ENCODE results near the gene RNF217.

RNF217 gene

GRCh38 chr6:125009578-125009977 lies 47.3 kb downstream of the RNF217 start:
- no peak for TF ChIP-seq CTCF (conservative IDR thresholded peaks at IDR 0.05; ENCODE audit: low read depth, low read length)
- Histone ChIP-seq H3K4me2 (no peak overlapping the region), H2AFZ (ENCODE audit: low read depth) (no peak overlapping the region), H3K4me3 (IDR thresholded peaks at IDR 0.05; ENCODE audit: insufficient read depth, low read depth, low read length) (no peak overlapping the region), H3K27me3 (ENCODE audit: insufficient read depth, low read depth) (no peaks in the 10 kb centered on the region), H3K4me1 (ENCODE audit: low read depth, poor library complexity, severe bottlenecking) (peaks cover 9% of the 10 kb centered on the region), H3K27ac (no peak overlapping the region), H3K9ac (no peak overlapping the region), H3K79me2 (ENCODE audit: insufficient read depth, low read depth) (no peaks in the 10 kb centered on the region), H3K36me3 (ENCODE audit: insufficient read depth) (no peaks in the 10 kb centered on the region), H4K20me1 (ENCODE audit: insufficient read depth) (no peaks in the 10 kb centered on the region)

DNA sequence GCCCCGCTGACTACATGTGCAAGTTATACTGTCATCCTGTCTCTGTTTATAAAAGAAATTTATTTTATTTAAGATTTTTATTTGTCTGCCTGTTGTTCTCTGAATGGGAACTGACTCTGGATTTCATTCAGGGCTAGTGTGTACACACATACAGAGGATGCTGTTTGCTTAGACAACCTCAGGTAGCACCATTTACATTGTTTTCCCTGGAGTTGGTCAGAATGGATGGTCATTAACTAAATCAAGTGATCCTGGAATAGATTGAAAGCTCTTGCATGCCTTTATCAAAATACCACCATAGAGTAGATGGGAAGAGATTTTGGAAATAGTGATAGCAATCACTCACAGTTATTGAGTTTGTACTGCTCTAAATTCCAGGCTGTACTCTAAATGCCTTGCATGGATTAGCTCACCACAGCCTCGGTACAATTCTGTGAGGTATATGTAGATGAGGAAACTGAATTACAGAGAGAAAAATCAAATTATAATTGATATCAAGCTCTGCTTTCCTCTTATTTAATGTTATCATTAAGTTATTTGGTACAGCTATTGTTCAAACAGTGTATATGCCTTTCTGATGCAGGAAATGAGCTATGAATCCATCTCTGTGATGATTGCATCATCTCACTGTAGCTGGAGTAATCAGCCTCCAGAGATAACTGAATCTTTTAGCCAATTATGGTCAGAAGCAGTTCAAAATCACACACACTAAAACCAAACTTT lies 51.9 kb downstream of the RNF217 start:
- H3K27me3 ChIP-seq (ENCODE audit: insufficient read depth, low read depth): no peaks in the 10 kb centered on the region
- H3K4me2 ChIP-seq: no peak overlapping the region
- no peak for TF ChIP-seq CTCF (conservative IDR thresholded peaks at IDR 0.05; ENCODE audit: low read depth, low read length)
- no peak overlapping the region for H3K4me3 ChIP-seq (IDR thresholded peaks at IDR 0.05; ENCODE audit: insufficient read depth, low read depth, low read length)
- H3K79me2 ChIP-seq (ENCODE audit: insufficient read depth, low read depth): no peaks in the 10 kb centered on the region
- no peaks in the 10 kb centered on the region for H3K36me3 ChIP-seq (ENCODE audit: insufficient read depth)
- no peaks in the 10 kb centered on the region for H4K20me1 ChIP-seq (ENCODE audit: insufficient read depth)
- H3K27ac ChIP-seq: no peak overlapping the region
- H3K4me1 ChIP-seq (ENCODE audit: low read depth, poor library complexity, severe bottlenecking): peaks cover 14% of the 10 kb centered on the region
- H2AFZ ChIP-seq (ENCODE audit: low read depth): no peak overlapping the region
- H3K9ac ChIP-seq: no peak overlapping the region

DNA sequence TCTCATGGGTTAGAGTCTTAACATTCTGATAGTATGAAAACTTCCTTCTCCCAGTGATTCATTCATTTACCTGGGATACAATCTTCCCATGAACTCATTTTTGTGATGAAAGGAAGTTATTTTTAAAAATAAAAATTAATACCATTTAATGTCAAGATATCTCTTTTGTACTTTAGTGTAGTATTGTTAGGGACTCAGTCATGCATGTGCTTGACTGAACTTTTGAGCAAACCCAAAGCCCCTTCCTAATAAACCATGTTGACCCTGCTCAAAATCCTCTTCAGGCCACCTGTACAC lies 52.4 kb downstream of the RNF217 start:
- Histone ChIP-seq H3K4me2 (no peak overlapping the region), H3K36me3 (ENCODE audit: insufficient read depth) (no peaks in the 10 kb centered on the region), H2AFZ (ENCODE audit: low read depth) (no peak overlapping the region), H3K9ac (no peak overlapping the region), H3K79me2 (ENCODE audit: insufficient read depth, low read depth) (no peaks in the 10 kb centered on the region), H3K4me1 (ENCODE audit: low read depth, poor library complexity, severe bottlenecking) (peaks cover 14% of the 10 kb centered on the region), H3K4me3 (IDR thresholded peaks at IDR 0.05; ENCODE audit: insufficient read depth, low read depth, low read length) (no peak overlapping the region), H3K27ac (no peak overlapping the region), H3K27me3 (ENCODE audit: insufficient read depth, low read depth) (no peaks in the 10 kb centered on the region), H4K20me1 (ENCODE audit: insufficient read depth) (no peaks in the 10 kb centered on the region)
- TF ChIP-seq CTCF (conservative IDR thresholded peaks at IDR 0.05; ENCODE audit: low read depth, low read length): no peak

GRCh38 chr6:125015152-125015551 lies 52.9 kb downstream of the RNF217 start:
- Histone ChIP-seq H3K4me2 (no peak overlapping the region), H3K79me2 (ENCODE audit: insufficient read depth, low read depth) (no peaks in the 10 kb centered on the region), H3K4me3 (IDR thresholded peaks at IDR 0.05; ENCODE audit: insufficient read depth, low read depth, low read length) (no peak overlapping the region), H3K9ac (no peak overlapping the region), H4K20me1 (ENCODE audit: insufficient read depth) (no peaks in the 10 kb centered on the region), H3K36me3 (ENCODE audit: insufficient read depth) (no peaks in the 10 kb centered on the region), H2AFZ (ENCODE audit: low read depth) (no peak overlapping the region), H3K27me3 (ENCODE audit: insufficient read depth, low read depth) (no peaks in the 10 kb centered on the region), H3K27ac (no peak overlapping the region), H3K4me1 (ENCODE audit: low read depth, poor library complexity, severe bottlenecking) (peaks cover 14% of the 10 kb centered on the region)
- TF ChIP-seq CTCF (conservative IDR thresholded peaks at IDR 0.05; ENCODE audit: low read depth, low read length): no peak

All from KMS-11 (cell line).